HepG2 (cell line): ENCODE measurements around the gene ADCYAP1R1. TPM values are rescaled to one million over a fixed set of nuclear protein-coding genes. Genes with fewer than 3 reads are reported as not detected.
A peak's percentile ranks its signal among the peaks of the same experiment; 100 is the strongest.

ENCODE experiments used
- ATAC-seq: fragments of 200-7000 bp; cut with Tn5 transposase; 3 replicates; pipeline ENCODE4 v1.9.1; 2020; ENCODE audit warnings: mild to moderate bottlenecking, moderate library complexity
- BruUV-seq: library from RNA; stranded (reverse); fragments of 400-500 nt; replicated peaks from 2 replicates; lab custom pipeline; 2021; lab: Mats Ljungman, UMichigan
- CTCF ChIA-PET: fragments of 300-600 bp; formaldehyde crosslinking; extraction: SDS; loops from one replicate; lab custom pipeline; 2021; ENCODE audit warnings: low total read pairs, inconsistent platforms, low intra/inter-chr PET ratio; lab: Yijun Ruan, JAX
- POLR2A ChIA-PET: fragments of 350-600 bp; sonication (Branson Sonifier 250); formaldehyde crosslinking; loops from one replicate; lab custom pipeline; 2020; ENCODE audit warnings: antibody characterized with exemption, inconsistent platforms; lab: Yijun Ruan, JAX
- DNase-seq: peaks from one replicate; pipeline ENCODE4 v3.0.0-alpha.2; 2015; ENCODE audit warnings: low spot score
- FAIRE-seq: peaks from 3 replicates; lab custom pipeline; 2011; peaks lifted over from hg19 to GRCh38; lab: Jason Lieb, UNC
- H2AFZ ChIP-seq: one replicate; pipeline ENCODE4 v1.6.1; 2011; ENCODE audit warnings: low read length, inconsistent platforms
- H3K27ac ChIP-seq: fragments of 300-600 bp; 3 replicates; pipeline ENCODE4 v1.8.0; 2011; ENCODE audit warnings: mixed run types, mild to moderate bottlenecking, mixed read lengths, low read length, inconsistent platforms; ENCODE audit not compliant: insufficient read depth; ENCODE audit errors: extremely low read length
- H3K27me3 ChIP-seq, 2 experiments: fragments of 200-600 bp in 1 of 2; 2 replicates in 1 of 2; 3 replicates in 1 of 2; pipeline versions ENCODE4 v1.6.0 to v1.8.0; 2011; ENCODE audit warnings: low read length in 2 of 2, mild to moderate bottlenecking in 2 of 2, moderate library complexity in 2 of 2, inconsistent platforms in 1 of 2; ENCODE audit not compliant: insufficient read depth in 2 of 2, control insufficient read depth in 1 of 2
- H3K36me3 ChIP-seq, 2 experiments: fragments of 200-600 bp in 1 of 2; replicated peaks in 1 of 2; 2 replicates in 1 of 2; 3 replicates in 1 of 2; pipeline versions ENCODE4 v1.5.1 to v1.8.0; 2011; ENCODE audit warnings: low read length in 2 of 2, inconsistent platforms in 1 of 2; ENCODE audit not compliant: insufficient read depth in 2 of 2, control insufficient read depth in 1 of 2
- H3K4me1 ChIP-seq: 2 replicates; pipeline ENCODE4 v1.5.1; 2012; ENCODE audit warnings: low read length, inconsistent platforms; ENCODE audit not compliant: insufficient read depth
- H3K4me2 ChIP-seq: 2 replicates; pipeline ENCODE4 v1.6.0; 2011; ENCODE audit warnings: low read depth, low read length, inconsistent platforms
- H3K4me3 ChIP-seq, 3 experiments: fragments of 200-600 bp in 1 of 3; sonication (generic), shearing (Covaris generic) in 1 of 3; replicated peaks in 1 of 3; 2 replicates each; pipeline ENCODE4 v1.5.1; 2011 to 2016; ENCODE audit warnings: low read length in 3 of 3, inconsistent platforms in 2 of 3, low read depth in 2 of 3, mild to moderate bottlenecking in 2 of 3, control low read depth in 1 of 3, mixed read lengths in 1 of 3; ENCODE audit not compliant: insufficient read depth in 1 of 3
- H3K79me2 ChIP-seq: one replicate; pipeline ENCODE4 v1.6.1; 2011; ENCODE audit warnings: low read length, inconsistent platforms; ENCODE audit not compliant: insufficient read depth
- H3K9ac ChIP-seq: 2 replicates; pipeline ENCODE4 v1.6.0; 2011; ENCODE audit warnings: mild to moderate bottlenecking, low read depth, low read length, inconsistent platforms; ENCODE audit not compliant: insufficient read depth
- H3K9me3 ChIP-seq: 2 replicates; pipeline ENCODE4 v1.5.1; 2012; ENCODE audit warnings: mild to moderate bottlenecking, low read length
- H4K20me1 ChIP-seq: 2 replicates; pipeline ENCODE4 v1.6.0; 2011; ENCODE audit warnings: inconsistent platforms, mild to moderate bottlenecking, low read length, moderate library complexity; ENCODE audit not compliant: insufficient read depth
- CTCF ChIP-seq: sonication (generic); formaldehyde crosslinking; IDR thresholded peaks from 2 replicates; pipeline ENCODE4 v1.5.0; 2020; ENCODE audit warnings: mild to moderate bottlenecking, missing genetic modification reagents, moderate library complexity
- NBN ChIP-seq: fragments of 450-650 bp; conservative IDR thresholded peaks from 2 replicates; pipeline ENCODE4 v1.6.1; 2017
- ZNF574 ChIP-seq: sonication (generic); formaldehyde crosslinking; IDR thresholded peaks from 2 replicates; pipeline ENCODE4 v1.4.0; 2020; ENCODE audit warnings: missing genetic modification reagents
- ZNF761 ChIP-seq: sonication (generic); formaldehyde crosslinking; conservative IDR thresholded peaks from 2 replicates; pipeline ENCODE4 v1.4.0; 2020; ENCODE audit warnings: mild to moderate bottlenecking, missing genetic modification reagents
- WGBS: methylation state at CpG from one replicate; pipeline ENCODE4 v1.1.6; 2017; ENCODE audit warnings: low lambda C conversion rate; 5-methylcytosine and 5-hydroxymethylcytosine counted together
- in situ Hi-C: cut with HindIII; loops from 2 replicates; pipeline ENCODE4 v1.10.0; 2017; ENCODE audit warnings: low pct_unique_long_range_greater_than_20kb; ENCODE audit not compliant: extremely low pct_ligation_motif_present
- intact Hi-C: fragments of 100-400 bp; cut with micrococcal nuclease; formaldehyde crosslinking; loops from one replicate; pipeline ENCODE4 v1.10.0; 2022; ENCODE audit not compliant: unreplicated experiment
- polyA plus RNA-seq, 8 experiments: library from polyadenylated mRNA; depleted of rRNA in 3 of 8; stranded (reverse) in 7 of 8; unstranded in 1 of 8; fragments of >200 nt; fragmentation: Illumina TruSeq in 4 of 8; extraction: Trizol in 4 of 8; gene quantifications; 2 replicates each; pipeline versions ENCODE4 v1.2.1 to v1.2.3, GENCODE V29; 2011 to 2016; ENCODE audit warnings: low read depth in 4 of 8, missing spikeins in 1 of 8, mixed read lengths in 1 of 8; ENCODE audit not compliant: insufficient read depth in 1 of 8
- total RNA-seq, 5 experiments: library from RNA; depleted of rRNA; stranded (reverse); fragments of >200 nt; fragmentation: Illumina TruSeq; extraction: Trizol; gene quantifications; 2 replicates each; pipeline ENCODE4 v1.2.3, GENCODE V29; 2016; ENCODE audit warnings: low read depth in 1 of 5

ADCYAP1R1 gene
- total and polyA plus RNA-seq, 2 of the 13 experiments (the other 11 are each of a cell fraction or from before 2014, with no cell fraction given), result not detected

GRCh38 chr7:31129067-31129466 lies 77.0 kb downstream of the ADCYAP1R1 start:
- ChIA-PET CTCF (no interaction called here), POLR2A (no interaction called here)
- FAIRE-seq (no peak), DNase-seq (no peak), ATAC-seq (peak; percentile 83)
- Histone ChIP-seq H3K4me1 (no peaks in the 10 kb centered on the region), H3K4me2 (no peak overlapping the region), H4K20me1 (no peaks in the 10 kb centered on the region), H3K27me3 (no peaks in the 10 kb centered on the region), H3K79me2 (no peaks in the 10 kb centered on the region), H3K9me3 (no peaks in the 10 kb centered on the region), H3K27ac (no peak overlapping the region), H2AFZ (no peak overlapping the region), H3K4me3 (no peak overlapping the region), H3K9ac (no peak overlapping the region), H3K36me3 (no peaks in the 10 kb centered on the region)
- intact Hi-C loops, result no loop called here
- 0% methylated on average over 3 of the region's 3 CpGs for WGBS
- TF ChIP-seq NBN (no peak), CTCF (CRISPR knock-in tag) (peak; percentile 44; the same call in 1 of the 2 replicates), ZNF574 (CRISPR knock-in tag) (no peak), ZNF761 (CRISPR knock-in tag) (no peak)
- no TSS peak for BruUV-seq
- in situ Hi-C loops, result no loop called here
